Hepatic stellate cell (primary cell): ENCODE measurements around the gene PAQR5.
"Not testable (repeated sequence)": the region's sequence is repeated elsewhere in the genome, so short reads cannot be mapped to it uniquely, and the experiment has no call there.

Source experiments
- DNase-seq: peaks from one replicate; pipeline ENCODE4 v3.0.0; 2011; ENCODE audit warnings: low spot score

PAQR5 gene

GRCh38 chr15:69293741-69294615 lies 4.7 kb upstream of the PAQR5 start:
- DNase-seq = no peak

GRCh38 chr15:69296606-69297005 lies 2.1 kb upstream of the PAQR5 start:
- DNase-seq = no peak

DNA sequence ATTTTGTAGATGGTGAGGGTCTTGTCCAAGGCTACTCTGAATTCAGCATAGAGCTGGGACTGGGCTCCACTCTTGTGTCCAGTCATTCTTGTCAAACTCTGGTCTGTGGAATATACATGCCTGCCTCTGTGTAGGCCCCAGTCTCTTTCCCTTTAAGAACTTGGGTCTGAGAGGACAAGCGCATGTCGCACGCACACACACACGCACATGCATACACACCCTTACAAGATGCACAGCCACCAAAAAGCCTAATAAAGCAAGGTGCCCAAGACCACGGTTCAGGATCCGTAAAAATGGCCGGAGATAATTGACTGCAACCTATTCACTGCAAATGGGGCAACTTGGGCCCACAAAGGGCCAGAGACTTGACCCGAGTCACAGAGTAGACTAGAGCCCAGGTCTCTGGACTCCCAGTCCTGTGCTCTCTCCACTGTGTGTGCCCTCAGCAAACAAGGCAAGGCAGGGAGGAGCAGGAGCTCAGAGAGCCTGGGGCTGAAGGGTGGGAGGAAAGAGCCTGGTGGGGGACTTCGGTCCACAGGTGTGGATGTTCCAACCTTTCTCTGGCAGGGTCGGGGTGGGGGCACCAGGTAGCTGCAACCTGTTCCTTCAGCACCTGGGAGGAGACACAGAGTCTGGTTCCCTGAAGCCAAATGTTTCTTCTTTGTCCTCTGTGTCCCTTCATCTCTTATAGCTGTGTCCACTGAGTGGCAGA lies 914 bp upstream of the PAQR5 start:
- no peak for DNase-seq

GRCh38 chr15:69298354-69298696 lies 387 bp upstream of the PAQR5 start:
- DNase-seq = no peak

GRCh38 chr15:69299451-69299886 lies 757 bp downstream of the PAQR5 start:
- no peak for DNase-seq

DNA sequence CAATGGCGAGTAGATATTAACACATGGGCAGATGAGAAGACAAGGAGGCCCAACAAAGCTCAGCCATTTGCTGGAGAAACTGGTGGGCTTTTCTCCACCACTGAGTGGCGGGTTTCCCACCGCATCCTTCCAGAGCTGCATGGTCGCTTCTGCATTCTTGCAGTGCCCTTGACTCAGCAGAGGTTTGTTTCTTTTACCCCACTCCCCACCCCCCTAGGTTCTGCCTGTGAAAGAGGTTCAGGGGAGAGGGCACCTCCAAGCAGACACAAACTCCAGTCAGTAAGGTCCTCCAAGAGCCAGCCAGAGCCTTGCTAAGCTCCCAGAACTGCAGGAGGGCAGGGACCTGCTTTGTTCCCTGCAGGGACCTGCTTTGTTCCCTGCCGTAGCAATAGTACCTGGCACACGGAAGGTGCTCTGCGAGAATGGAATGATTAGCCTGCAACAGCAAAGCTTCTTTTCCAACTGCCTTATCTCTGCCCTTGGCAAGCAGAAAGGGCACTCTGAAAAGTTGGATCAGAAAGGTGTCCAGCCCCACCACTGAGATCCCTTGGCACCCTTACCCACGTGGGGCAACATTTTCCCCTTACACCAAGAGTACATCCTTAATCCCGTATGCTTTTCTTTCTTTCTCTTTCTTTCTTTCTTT lies 1.4 kb downstream of the PAQR5 start:
- no peak for DNase-seq

GRCh38 chr15:69301101-69301500 lies 2.4 kb downstream of the PAQR5 start:
- not testable (repeated sequence) for DNase-seq

DNA sequence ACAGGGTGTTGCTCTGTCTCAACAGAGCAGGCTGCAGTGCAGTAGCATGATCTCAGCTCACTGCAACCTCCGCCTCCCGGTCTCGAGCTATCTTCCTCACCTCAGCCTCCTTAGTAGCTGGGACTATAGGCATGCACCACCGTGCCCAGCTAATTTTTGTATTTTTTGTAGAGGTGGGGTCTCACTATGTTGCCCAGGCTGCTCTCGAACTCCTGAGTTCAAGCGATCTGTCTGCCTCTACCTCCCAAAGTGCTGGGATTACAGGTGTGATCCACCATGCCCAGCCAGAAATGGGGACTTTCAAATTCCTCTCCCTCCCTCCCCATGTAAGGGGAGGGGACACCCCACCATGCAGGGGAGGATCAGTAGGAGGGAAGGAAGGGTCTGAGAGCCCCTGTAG lies 3.4 kb downstream of the PAQR5 start:
- DNase-seq = not testable (repeated sequence)

DNA sequence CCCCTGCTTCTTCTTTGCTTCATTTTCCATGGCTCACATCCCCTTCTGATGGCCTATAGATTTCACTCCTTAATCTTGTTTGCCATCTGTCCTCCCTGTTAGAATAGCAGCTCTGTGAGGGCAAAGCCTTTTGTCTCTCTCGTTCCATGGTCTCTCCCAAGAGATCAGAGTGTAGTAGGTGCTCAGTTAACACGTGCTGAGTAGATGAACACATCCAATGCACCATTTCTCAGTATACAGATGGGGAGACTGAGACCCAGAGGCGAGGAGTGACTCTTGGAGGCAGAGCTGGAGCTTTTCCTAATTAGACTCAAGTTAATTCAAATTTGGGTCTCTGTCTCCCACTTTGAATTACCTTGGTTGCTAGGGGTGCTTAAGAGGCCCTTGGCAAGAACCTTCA lies 4.2 kb downstream of the PAQR5 start:
- DNase-seq = no peak

- no peak for DNase-seq
These were observed 4.8 kb downstream of the PAQR5 start for GRCh38 chr15:69303337-69304181.

GRCh38 chr15:69304182-69304545 lies 5.5 kb downstream of the PAQR5 start:
- DNase-seq = peak; percentile 85

DNA sequence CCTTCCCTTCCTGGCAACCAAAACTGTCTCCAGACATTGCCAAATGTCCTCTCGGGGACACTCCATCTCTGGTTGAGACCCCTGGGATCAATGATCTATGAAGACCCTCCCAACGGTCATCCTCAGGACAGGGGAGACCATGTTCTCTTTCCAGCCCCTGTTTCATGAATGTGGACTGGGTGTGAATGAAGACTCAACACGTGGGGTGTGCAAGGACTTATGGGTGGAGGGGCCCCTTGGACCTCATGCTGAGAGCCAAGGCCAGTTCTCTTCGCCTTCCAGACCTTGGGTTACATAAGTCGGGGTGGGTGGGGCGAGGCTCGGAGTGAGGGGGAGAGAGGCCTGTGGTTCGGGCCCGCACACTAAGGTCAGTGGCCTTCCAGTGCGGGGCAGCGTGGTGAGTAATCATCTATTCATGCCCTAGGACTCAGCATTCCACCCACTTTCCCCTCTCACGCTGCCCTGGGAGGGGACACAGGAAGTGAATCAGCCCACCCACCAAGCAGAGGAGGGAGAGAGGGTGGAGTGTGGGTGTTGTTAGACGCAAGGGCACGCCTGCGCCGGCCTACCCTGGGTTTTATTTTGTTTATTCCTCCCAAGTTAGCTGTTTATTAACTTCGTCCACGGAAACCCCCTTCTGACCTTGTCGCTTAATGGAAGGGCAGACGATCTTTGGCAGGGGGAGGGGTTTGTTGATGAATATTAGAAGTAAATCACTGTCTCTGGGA lies 6.7 kb downstream of the PAQR5 start:
- peak; percentile 93 for DNase-seq

DNA sequence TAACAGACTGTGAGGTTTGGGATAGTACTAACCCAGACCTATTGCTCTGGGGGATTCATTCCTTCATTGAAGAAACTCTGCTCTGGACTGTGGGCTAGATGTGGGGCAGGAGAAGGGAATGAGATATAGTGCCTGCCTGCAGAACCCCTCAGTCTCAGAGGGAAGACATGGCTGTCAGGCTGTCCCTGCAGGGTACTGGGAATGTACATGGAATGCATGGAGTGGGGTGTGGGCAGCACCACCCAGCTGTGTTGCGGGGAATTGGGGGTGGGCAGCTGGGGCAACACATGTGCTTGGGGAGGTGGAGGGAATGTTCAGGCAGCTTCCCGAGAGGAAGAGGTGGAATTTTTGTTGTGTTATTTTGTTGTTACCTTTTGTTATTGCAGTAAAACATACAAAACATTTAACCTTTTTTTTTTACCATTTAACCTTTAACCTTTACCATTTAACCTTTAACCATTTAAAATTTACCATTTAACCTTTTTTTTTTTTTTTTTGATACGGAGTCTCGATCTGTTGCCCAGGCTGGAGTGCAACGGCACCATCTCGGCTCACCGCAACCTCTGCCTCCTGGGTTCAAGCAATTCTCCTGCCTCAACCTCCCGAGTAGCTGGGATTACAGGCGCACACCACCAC lies 7.3 kb downstream of the PAQR5 start:
- no peak for DNase-seq

DNA sequence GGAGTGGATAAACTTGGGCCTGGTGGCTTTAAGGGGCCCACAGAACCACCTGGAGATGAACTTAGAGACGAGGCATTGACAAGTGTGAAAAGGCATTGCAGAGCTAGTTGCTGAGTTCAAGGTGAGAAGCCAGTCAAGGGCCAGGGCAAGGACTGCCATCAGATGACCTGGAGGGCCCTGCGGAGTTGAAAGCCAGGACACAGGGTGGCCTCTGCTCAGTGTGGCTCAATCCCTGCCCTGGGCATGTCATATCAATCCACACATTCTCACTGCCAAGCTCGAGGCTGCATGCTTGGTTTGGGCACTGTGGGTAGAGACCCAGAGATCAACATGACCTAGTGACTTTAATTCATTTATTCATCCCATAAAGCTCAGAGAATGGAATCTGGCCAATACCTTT lies 9.2 kb downstream of the PAQR5 start:
- no peak for DNase-seq

GRCh38 chr15:69308949-69309348 lies 10.2 kb downstream of the PAQR5 start:
- no peak for DNase-seq

GRCh38 chr15:69311319-69311721 lies 12.6 kb downstream of the PAQR5 start:
- DNase-seq = peak; percentile 69

GRCh38 chr15:69313432-69314000 lies 14.8 kb downstream of the PAQR5 start:
- no peak for DNase-seq

DNA sequence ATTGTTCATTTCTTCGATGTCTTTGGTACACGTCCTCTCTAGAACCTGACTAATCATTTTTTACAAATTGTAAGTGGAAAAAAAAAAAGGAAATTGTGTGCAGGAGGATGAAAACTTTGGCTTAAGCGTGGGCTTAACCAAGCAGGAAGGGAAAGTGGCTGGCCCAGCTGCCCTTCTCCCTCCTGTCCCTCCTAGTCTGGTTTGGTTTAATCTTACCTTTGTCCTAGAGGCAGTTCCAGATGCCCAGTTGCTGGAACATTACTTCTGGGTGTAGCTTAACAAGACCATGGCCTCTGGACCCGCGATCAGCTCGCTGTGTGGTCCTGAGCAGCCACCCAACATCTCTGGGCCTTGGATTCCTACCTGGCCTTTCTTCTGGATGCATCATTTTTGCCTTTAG lies 15.4 kb downstream of the PAQR5 start:
- no peak for DNase-seq

GRCh38 chr15:69314736-69315135 lies 16.0 kb downstream of the PAQR5 start:
- DNase-seq = no peak

DNA sequence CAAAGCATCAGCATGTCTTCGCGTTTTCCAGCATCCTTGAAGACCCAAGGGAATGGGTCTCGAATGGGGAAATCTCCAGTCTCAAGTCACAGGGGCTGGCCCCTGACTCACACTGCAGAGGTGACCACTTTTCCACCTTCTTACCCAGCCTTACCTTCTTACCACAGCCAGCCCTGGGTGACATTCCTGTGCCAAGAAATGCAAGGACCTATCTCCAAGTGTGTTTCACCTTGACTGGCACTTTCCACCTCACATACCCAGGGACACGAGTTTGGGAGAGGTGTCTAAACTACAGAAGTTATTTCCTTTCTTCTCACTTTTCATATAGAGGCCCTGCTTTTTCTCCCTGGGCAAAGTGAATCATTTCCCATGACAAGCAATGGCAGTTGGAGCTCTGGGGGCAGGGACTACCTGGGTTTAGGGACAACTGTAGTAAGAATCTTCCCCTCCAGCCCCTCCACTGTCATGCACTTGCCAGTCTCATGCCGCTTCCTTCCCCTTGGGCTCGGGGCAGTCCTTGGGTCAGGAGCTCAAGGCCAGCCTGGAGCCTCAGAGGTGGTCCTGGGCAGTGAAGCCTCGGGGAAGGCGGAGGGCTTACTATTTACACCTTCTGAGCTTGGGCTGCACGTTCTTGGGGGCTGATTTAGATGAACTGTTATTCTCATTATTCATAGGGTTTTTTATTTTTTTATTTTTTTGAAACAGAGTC lies 16.8 kb downstream of the PAQR5 start:
- DNase-seq = no peak
